Measurements from ENCODE around the gene ZNF791. TPM values are rescaled to one million over a fixed set of nuclear protein-coding genes. Genes with fewer than 3 reads are reported as not detected.
A peak's percentile ranks its signal among the peaks of the same experiment; 100 is the strongest.

Gene ZNF791
- total and polyA plus RNA-seq, 2 of the 13 experiments (the other 11 are each of a cell fraction or from before 2014, with no cell fraction given): 12.8 to 17.4 TPM

DNA sequence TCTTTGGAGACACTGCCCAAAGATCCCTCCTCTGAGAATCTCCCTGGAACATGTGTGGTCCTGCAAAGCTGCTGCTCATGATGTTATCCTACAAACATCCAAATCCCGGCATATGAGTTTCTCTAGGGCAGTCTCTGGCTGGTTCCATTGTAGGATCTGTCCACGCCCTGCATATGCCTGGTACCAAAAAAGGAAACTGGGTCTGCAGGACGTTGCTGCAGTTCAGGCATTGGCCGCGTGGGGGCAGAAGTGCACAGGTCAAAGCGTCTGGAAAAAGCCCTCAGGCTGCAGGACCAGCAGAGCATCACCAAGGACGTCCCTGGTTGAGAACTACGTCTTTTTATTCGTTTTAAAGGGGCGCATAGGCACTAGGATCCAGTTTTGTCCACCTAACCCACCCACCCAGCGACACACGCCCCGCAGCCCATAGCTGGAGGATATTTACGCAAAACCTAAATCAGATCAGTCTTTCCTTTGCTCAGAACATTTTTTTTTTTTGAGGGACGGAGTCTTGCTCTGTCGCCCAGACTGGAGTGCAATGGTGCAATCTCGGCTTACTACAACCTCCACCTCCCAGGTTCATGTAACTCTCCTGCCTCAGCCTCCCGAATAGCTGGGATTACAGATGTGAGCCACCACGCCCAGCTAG, 46.6 kb upstream of the ZNF791 start (continued):
- TF ChIP-seq SOX5 (CRISPR knock-in tag; IDR thresholded peaks at IDR 0.05; ENCODE audit: borderline replicate concordance): no peak
- TF ChIP-seq, protein P1, sequence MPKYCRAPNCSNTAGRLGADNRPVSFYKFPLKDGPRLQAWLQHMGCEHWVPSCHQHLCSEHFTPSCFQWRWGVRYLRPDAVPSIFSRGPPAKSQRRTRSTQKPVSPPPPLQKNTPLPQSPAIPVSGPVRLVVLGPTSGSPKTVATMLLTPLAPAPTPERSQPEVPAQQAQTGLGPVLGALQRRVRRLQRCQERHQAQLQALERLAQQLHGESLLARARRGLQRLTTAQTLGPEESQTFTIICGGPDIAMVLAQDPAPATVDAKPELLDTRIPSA (CRISPR knock-in tag; IDR thresholded peaks at IDR 0.05; ENCODE audit: borderline replicate concordance): no peak
- TF ChIP-seq ZKSCAN5 (CRISPR knock-in tag; IDR thresholded peaks at IDR 0.05): no peak
- TF ChIP-seq, protein P2, sequence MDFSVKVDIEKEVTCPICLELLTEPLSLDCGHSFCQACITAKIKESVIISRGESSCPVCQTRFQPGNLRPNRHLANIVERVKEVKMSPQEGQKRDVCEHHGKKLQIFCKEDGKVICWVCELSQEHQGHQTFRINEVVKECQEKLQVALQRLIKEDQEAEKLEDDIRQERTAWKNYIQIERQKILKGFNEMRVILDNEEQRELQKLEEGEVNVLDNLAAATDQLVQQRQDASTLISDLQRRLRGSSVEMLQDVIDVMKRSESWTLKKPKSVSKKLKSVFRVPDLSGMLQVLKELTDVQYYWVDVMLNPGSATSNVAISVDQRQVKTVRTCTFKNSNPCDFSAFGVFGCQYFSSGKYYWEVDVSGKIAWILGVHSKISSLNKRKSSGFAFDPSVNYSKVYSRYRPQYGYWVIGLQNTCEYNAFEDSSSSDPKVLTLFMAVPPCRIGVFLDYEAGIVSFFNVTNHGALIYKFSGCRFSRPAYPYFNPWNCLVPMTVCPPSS (IDR thresholded peaks at IDR 0.05): no peak
- TF ChIP-seq, protein P3, sequence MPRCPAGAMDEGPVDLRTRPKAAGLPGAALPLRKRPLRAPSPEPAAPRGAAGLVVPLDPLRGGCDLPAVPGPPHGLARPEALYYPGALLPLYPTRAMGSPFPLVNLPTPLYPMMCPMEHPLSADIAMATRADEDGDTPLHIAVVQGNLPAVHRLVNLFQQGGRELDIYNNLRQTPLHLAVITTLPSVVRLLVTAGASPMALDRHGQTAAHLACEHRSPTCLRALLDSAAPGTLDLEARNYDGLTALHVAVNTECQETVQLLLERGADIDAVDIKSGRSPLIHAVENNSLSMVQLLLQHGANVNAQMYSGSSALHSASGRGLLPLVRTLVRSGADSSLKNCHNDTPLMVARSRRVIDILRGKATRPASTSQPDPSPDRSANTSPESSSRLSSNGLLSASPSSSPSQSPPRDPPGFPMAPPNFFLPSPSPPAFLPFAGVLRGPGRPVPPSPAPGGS (CRISPR knock-in tag; IDR thresholded peaks at IDR 0.05): no peak
- TF ChIP-seq, protein P4, sequence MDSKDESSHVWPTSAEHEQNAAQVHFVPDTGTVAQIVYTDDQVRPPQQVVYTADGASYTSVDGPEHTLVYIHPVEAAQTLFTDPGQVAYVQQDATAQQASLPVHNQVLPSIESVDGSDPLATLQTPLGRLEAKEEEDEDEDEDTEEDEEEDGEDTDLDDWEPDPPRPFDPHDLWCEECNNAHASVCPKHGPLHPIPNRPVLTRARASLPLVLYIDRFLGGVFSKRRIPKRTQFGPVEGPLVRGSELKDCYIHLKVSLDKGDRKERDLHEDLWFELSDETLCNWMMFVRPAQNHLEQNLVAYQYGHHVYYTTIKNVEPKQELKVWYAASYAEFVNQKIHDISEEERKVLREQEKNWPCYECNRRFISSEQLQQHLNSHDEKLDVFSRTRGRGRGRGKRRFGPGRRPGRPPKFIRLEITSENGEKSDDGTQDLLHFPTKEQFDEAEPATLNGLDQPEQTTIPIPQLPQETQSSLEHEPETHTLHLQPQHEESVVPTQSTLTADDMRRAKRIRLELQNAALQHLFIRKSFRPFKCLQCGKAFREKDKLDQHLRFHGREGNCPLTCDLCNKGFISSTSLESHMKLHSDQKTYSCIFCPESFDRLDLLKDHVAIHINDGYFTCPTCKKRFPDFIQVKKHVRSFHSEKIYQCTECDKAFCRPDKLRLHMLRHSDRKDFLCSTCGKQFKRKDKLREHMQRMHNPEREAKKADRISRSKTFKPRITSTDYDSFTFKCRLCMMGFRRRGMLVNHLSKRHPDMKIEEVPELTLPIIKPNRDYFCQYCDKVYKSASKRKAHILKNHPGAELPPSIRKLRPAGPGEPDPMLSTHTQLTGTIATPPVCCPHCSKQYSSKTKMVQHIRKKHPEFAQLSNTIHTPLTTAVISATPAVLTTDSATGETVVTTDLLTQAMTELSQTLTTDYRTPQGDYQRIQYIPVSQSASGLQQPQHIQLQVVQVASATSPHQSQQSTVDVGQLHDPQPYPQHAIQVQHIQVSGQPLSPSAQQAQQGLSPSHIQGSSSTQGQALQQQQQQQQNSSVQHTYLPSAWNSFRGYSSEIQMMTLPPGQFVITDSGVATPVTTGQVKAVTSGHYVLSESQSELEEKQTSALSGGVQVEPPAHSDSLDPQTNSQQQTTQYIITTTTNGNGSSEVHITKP (CRISPR knock-in tag; IDR thresholded peaks at IDR 0.05; ENCODE audit: low read depth): no peak
- peak; percentile 27; the same call in 1 of the 3 replicates for TF ChIP-seq MXI1 (IDR thresholded peaks at IDR 0.05; ENCODE audit: borderline replicate concordance, low read depth, low read length)
- TF ChIP-seq NBN (conservative IDR thresholded peaks at IDR 0.05): no peak
- TF ChIP-seq ZNF777 (CRISPR knock-in tag; IDR thresholded peaks at IDR 0.05): no peak
- no peak for TF ChIP-seq MZF1 (CRISPR knock-in tag; IDR thresholded peaks at IDR 0.05; ENCODE audit: borderline replicate concordance)
- TF ChIP-seq, protein P5, sequence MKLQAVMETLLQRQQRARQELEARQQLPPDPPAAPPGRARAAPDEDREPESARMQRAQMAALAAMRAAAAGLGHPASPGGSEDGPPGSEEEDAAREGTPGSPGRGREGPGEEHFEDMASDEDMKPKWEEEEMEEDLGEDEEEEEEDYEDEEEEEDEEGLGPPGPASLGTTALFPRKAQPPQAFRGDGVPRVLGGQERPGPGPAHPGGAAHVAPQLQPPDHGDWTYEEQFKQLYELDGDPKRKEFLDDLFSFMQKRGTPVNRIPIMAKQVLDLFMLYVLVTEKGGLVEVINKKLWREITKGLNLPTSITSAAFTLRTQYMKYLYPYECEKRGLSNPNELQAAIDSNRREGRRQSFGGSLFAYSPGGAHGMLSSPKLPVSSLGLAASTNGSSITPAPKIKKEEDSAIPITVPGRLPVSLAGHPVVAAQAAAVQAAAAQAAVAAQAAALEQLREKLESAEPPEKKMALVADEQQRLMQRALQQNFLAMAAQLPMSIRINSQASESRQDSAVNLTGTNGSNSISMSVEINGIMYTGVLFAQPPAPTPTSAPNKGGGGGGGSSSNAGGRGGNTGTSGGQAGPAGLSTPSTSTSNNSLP (IDR thresholded peaks at IDR 0.05; ENCODE audit: low read depth, low read length): 0 out of 2 replicates have a peak, but pooled peaks have one; percentile 18
- 0 out of 2 replicates have a peak, but pooled peaks have one; percentile 14 for TF ChIP-seq HDAC2 (CRISPR knock-in tag; IDR thresholded peaks at IDR 0.05)
- TF ChIP-seq STAG1 (CRISPR knock-in tag; IDR thresholded peaks at IDR 0.05): peak; percentile 93
- TF ChIP-seq KAT8 (CRISPR knock-in tag; IDR thresholded peaks at IDR 0.05): no peak
- no peak for TF ChIP-seq ZNF205 (CRISPR knock-in tag; IDR thresholded peaks at IDR 0.05)
- peak; percentile 34; the same call in 1 of the 2 replicates for TF ChIP-seq RXRB (CRISPR knock-in tag; IDR thresholded peaks at IDR 0.05; ENCODE audit: borderline replicate concordance)
- TF ChIP-seq RCOR2 (CRISPR knock-in tag; IDR thresholded peaks at IDR 0.05): no peak
- TF ChIP-seq PHF8 (CRISPR knock-in tag; IDR thresholded peaks at IDR 0.05): no peak
- 0 out of 2 replicates have a peak, but pooled peaks have one; percentile 20 for TF ChIP-seq HDAC1 (CRISPR knock-in tag; IDR thresholded peaks at IDR 0.05)
- TF ChIP-seq CCAR2 (optimal IDR thresholded peaks at IDR 0.05; ENCODE audit: low read depth, low read length): no peak
- no peak for TF ChIP-seq SRSF4 (IDR thresholded peaks at IDR 0.05; ENCODE audit: low read depth, low read length, poor library complexity, severe bottlenecking)
- no peak for TF ChIP-seq ZNF577 (CRISPR knock-in tag; IDR thresholded peaks at IDR 0.05; ENCODE audit: borderline replicate concordance, low read depth)
